ENCODE measurements around the gene KRTAP22-1. TPM values are rescaled to one million over a fixed set of nuclear protein-coding genes. Genes with fewer than 3 reads are reported as not detected.

Gene KRTAP22-1
- total RNA-seq, result not detected in 2 replicates

DNA sequence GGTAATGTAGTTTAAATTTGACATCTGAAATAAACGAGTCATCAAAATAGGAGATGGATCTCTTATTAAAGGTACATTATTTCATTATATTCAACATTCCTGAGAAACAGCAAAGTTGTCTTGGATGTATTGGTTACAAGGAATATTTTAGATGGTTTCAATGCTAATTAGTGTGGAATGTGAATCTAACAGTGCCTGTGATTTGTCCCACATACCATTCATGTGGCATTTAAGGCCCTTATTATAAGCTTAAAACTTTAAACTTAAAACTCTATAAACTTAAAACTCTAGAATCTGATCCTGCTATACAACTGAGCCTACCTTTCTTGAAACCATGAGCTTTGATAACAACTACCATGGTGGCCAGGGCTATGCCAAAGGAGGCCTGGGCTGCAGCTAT is at the start of gene KRTAP22-1:
Gene KRTAP22-1, plus strand, starts transcription at position 301 of the 400 bp plus-strand sequence.

DNA sequence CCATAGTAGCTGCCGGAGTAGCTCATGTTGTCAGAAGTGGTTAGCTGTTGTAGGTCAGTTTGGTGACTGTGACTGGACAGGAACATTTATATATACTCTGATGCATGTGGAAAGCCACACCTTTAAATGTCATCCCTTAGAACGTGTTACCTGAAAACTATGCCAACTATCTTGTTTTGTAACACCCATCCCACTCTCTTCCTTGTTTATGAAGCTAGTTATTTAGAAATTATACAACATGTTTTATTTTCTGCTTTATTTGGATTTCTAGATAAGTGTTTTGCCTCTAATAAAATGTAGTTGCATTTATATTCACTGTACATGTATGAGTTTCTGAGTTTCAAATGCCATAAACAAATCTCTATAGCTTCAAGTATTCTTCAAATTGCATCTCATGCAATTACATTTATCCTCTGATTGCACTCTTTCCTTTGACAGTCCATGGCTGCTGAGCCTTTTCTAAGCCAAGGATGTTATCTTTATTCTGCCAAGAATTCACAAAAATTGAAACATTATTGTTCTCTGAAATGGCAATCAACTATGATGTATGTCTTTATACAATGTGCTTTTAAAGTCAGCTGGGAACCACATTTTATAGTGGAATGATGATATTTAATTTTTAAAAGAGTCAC is 39.5 kb upstream of the KRTAP22-1 start, which contains the start of gene KRTAP19-7:
Gene KRTAP19-7, minus strand, starts transcription at position 51 of the 632 bp plus-strand sequence. Its CDS starts 25 bp downstream, at position 26.

DNA sequence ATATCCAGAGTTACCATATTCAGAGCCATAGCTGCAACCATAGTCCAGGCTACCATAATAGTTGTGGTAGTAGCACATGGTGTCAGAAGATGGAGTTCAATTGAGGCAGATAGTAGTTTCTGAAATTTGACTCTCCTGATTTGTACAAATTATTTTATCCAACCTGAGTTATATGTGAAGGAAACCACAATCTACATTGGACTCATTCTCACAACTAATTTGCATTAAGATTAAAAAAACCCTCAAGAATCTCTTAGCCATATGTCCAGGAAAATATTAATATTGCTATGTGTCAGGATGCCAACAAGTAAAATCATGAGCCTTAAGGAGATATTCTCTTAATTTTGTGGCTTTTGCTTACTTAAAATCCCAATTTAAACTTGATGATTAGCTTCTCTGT is 10.6 kb upstream of the KRTAP22-1 start, which contains the start of gene KRTAP22-2:
Gene KRTAP22-2, minus strand, starts transcription at position 101 of the 400 bp plus-strand sequence.

DNA sequence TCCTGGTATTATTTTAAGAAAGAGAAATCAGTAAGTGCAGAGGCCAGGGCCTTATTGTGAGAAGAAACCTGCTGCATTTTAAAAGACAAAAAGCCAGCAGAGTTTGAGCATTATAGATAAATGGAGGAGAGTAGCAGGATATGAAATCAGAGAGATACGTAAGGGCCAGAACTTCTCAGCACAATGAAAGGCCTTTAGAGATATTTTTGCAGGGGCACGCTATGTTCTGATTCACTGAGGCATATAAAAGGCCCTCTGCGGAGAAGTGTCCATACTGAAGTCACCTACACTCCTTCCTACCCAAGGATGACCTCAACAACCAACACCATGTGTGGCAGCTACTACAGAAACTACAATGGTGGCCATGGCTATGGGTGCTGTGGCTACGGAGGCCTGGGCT is 8.7 kb upstream of the KRTAP22-1 start, which contains the start of gene KRTAP6-3:
Gene KRTAP6-3, plus strand, starts transcription at position 301 of the 400 bp plus-strand sequence. Its CDS starts 6 bp downstream, at position 307.

DNA sequence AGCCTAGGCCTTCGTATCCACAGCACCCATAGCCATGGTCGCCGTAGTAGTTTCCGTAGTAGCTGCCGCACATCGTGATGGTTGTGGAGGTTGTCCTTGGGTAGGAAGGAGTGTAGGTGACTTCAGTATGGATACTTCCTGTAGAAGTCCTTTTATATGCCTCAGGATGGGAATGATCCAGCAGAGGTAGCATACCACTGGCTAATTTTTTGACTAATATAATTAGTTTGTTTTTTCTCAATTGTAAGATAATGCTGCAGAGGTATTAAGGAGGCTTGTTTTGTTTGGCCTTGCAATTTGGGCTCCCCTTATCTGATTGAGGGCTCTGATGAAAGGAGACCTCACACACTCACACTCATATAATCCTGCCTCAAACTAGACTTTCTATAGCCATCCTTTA is 2.1 kb upstream of the KRTAP22-1 start, which contains the start of gene KRTAP6-2:
Gene KRTAP6-2, minus strand, starts transcription at position 101 of the 400 bp plus-strand sequence. Its CDS starts 28 bp downstream, at position 73.

DNA sequence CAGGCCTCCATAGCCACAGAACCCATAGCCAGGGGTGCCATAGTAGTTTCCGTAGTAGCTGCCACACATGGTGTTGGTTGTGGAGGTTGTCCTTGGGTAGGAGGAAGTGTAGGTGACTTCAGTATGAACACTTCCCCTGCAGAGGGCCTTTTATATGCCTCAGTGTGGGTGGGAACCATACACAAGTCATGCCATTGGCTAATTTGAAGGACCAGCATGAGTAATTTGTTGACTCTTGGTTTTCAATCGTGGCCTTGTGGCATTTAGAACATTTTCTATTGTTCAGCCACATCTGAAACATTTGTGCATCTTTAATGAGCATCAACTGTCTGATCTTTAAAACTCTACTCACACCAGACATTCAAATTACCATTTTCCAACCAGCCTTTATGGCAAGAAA is 12.9 kb downstream of the KRTAP22-1 start, which contains the start of gene KRTAP6-1:
Gene KRTAP6-1, minus strand, starts transcription at position 95 of the 400 bp plus-strand sequence. Its CDS starts 26 bp downstream, at position 69.

DNA sequence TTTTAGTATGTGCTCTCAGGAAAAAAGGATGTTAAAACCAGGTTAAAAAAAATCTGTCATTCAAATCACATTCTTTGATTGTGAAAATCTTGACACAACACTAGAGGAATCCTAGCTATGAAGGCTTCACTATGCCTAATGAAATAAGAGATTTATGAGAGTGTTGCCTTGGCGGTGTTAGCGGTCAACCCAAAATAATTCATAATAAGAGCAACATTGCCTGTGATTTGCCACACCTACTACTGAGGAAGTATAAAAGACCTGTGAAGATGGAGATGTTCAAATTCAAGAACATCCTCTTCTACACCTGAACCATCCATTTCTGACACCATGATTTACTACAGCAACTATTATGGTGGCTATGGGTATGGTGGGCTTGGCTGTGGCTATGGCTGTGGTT is 15.2 kb downstream of the KRTAP22-1 start, which contains the start of gene KRTAP20-1:
Gene KRTAP20-1, plus strand, starts transcription at position 301 of the 400 bp plus-strand sequence. Its CDS starts 30 bp downstream, at position 331.

DNA sequence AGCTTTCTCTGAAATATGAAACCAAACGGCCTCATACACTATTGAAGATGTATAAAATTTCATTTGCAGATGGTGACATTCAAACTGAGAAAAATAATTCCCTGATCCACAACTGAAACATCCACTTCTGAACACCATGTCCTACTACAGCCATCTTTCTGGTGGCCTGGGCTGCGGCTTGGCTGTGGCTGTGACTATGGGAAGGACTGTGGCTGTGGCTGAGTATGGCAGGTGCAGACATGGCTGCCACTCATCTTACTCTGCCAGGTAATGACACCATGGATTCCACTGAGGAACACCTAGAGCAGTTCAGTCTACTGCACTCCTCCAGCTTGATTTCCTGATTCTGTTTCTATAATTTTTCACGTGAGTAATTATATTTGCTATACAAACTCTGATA is 19.6 kb downstream of the KRTAP22-1 start, which contains the start of gene KRTAP20-4:
Gene KRTAP20-4, plus strand, starts transcription at position 106 of the 400 bp plus-strand sequence.

DNA sequence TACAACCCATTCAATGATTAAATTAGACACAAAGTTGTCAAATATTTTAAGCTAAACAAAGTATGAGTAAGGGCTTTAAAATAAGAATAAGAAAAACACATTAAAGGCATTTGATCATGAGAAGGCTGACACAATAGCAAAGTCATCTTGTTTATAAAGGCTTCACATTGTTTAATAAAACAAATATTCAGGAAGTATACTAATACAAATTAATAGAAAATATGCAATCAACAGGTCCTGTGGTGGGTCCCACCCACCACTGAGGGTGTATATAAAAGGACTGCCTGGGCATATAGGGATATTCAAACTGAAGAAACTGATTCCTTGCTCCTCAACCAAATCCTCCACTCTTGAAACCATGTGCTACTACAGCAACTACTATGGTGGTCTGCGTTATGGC is 34.0 kb downstream of the KRTAP22-1 start, which contains the start of gene KRTAP20-2:
Gene KRTAP20-2, plus strand, starts transcription at position 301 of the 400 bp plus-strand sequence. Its CDS starts 58 bp downstream, at position 359.

DNA sequence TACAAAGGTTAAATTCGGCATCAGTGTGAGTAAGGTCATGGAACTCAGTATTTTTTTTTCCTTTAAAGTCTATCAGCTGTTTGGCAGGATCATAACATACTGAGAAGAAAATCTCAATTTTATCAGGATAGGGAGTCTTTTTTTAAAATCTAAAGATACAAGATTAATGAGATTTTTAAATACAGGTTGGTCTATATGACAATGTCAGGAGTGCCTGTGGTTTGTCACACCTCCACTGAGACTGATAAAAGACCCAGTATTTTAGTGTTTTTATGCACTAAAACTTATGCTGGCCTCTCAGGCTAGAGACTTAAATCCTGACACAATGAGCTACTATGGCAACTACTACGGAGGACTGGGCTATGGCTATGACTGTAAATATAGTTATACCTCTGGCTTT is 41.7 kb downstream of the KRTAP22-1 start, which contains the start of gene KRTAP20-3:
Gene KRTAP20-3, plus strand, starts transcription at position 301 of the 400 bp plus-strand sequence.

Other genes starting within 250 kb of the KRTAP22-1 start
- not detected in 2 replicates for gene KRTAP13-2, start 228.8 kb upstream of the KRTAP22-1 start, total RNA-seq
- not detected in 2 replicates for gene KRTAP13-1, start 205.1 kb upstream of the KRTAP22-1 start, total RNA-seq
- not detected in 2 replicates for gene KRTAP13-3, start 175.2 kb upstream of the KRTAP22-1 start, total RNA-seq
- gene KRTAP13-4, start 170.9 kb upstream of the KRTAP22-1 start, total RNA-seq, result not detected in 2 replicates
- gene KRTAP15-1, start 160.8 kb upstream of the KRTAP22-1 start, total RNA-seq, result not detected in 2 replicates
- not detected in 2 replicates for gene KRTAP19-1, start 120.7 kb upstream of the KRTAP22-1 start, total RNA-seq
- not detected in 2 replicates for gene KRTAP19-2, start 113.7 kb upstream of the KRTAP22-1 start, total RNA-seq
- gene KRTAP19-3, start 109.1 kb upstream of the KRTAP22-1 start, total RNA-seq, result not detected in 2 replicates
- gene KRTAP19-4, start 103.9 kb upstream of the KRTAP22-1 start, total RNA-seq, result not detected in 2 replicates
- gene KRTAP19-5, start 98.9 kb upstream of the KRTAP22-1 start, total RNA-seq, result not detected in 2 replicates
- gene KRTAP19-6, start 59.2 kb upstream of the KRTAP22-1 start, total RNA-seq, result not detected in 2 replicates
- gene KRTAP19-7, start 39.8 kb upstream of the KRTAP22-1 start, total RNA-seq, result not detected in 2 replicates
- gene KRTAP22-2, start 10.7 kb upstream of the KRTAP22-1 start, total RNA-seq, result not detected in 2 replicates
- not detected in 2 replicates for gene KRTAP6-3, start 8.6 kb upstream of the KRTAP22-1 start, total RNA-seq
- not detected in 2 replicates for gene KRTAP6-2, start 2.2 kb upstream of the KRTAP22-1 start, total RNA-seq
- gene KRTAP6-1, start 12.8 kb downstream of the KRTAP22-1 start, total RNA-seq, result not detected in 2 replicates
- not detected in 2 replicates for gene KRTAP20-1, start 15.3 kb downstream of the KRTAP22-1 start, total RNA-seq
- gene KRTAP20-4, start 19.5 kb downstream of the KRTAP22-1 start, total RNA-seq, result not detected in 2 replicates
- gene KRTAP20-2, start 34.1 kb downstream of the KRTAP22-1 start, total RNA-seq, result not detected in 2 replicates
- gene KRTAP20-3, start 41.8 kb downstream of the KRTAP22-1 start, total RNA-seq, result not detected in 2 replicates
- gene KRTAP21-3, start 117.7 kb downstream of the KRTAP22-1 start, total RNA-seq, result not detected in 2 replicates
- not detected in 2 replicates for gene KRTAP21-2, start 146.2 kb downstream of the KRTAP22-1 start, total RNA-seq
- gene KRTAP21-1, start 154.3 kb downstream of the KRTAP22-1 start, total RNA-seq, result not detected in 2 replicates
- not detected in 2 replicates for gene KRTAP8-1, start 212.2 kb downstream of the KRTAP22-1 start, total RNA-seq
- not detected in 2 replicates for gene KRTAP7-1, start 228.7 kb downstream of the KRTAP22-1 start, total RNA-seq

Data from uterine smooth muscle cell (primary cell).